Measurements from ENCODE around the gene LPIN3. TPM values are rescaled to one million over a fixed set of nuclear protein-coding genes. Genes with fewer than 3 reads are reported as not detected.

Gene LPIN3
- total RNA-seq, 2 donors from 2014 or later: 45.5 to 57.0 TPM

DNA sequence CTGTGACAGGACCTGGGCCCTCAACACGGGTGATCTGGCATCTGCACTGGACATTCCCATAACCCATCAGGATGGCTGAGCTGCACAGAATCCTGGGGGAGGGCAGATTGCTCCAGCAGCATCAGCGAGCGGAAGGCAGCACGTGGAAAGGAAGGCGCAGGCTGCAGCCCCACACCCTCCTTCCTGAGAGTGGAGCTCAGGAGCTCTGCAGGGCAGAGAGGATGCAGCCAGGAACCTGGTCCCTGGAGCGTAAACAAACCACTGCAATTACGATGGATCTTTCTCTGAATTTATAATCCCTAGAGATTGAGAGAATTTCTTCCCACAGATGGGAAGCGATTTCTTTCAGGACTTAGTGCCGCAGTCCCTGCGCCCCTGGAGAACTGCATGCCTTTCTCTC is 65.7 kb downstream of the LPIN3 start:
- ATAC-seq: no peak
- intact Hi-C loops (cut with DNase I, micrococcal nuclease): no loop called here

DNA sequence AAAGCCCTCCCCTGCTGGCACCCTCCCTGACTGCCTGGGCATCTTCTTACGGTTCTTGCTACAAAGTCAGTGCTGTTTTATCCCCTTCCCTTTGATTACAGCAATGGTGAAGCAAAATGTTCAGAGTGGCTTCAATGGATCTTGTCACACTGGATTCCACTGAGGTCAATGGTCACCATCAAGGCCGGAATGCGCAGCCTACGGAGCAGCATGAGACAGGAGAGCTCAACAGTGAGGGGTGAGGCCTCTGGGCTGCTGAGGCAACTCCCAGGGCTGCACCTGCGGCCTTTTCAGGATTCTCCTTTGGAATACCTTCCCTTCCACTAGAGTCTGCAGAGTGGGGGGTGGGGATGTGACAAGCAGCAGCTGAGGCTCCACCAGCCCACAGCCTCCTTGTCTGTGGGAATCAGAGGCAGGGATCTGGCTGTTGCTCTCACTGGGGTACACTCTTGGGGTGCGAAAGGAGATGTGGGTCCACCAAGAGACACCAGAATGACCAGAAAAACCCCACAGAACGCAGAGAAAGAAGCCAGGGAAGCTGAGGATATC is 66.3 kb downstream of the LPIN3 start:
- no peak for DNase-seq
- intact Hi-C loops (cut with DNase I, micrococcal nuclease): no loop called here
- ATAC-seq: no peak

More for the DNA sequence above, 65.7 kb downstream of the LPIN3 start:
- DNase-seq: no peak

DNA sequence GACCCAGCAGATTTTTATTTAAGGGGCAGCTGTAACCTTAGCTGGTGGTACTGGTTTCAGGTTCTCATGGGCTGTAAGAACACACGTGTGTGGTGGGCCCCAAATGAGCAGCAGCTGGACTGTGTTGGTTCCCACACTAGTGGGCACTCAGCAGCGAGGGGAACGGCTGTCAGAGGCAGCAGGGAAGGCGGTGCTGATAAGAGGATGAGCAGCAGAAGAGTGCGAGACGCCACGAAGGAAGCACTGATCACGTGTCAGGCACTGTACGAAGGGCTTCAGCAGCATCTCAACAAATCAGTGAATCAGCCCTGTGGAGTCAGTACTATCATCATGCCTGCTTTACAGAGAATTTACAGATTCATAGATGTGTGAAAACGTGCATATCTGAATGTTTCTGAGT is 67.0 kb downstream of the LPIN3 start:
- no peak for DNase-seq
- intact Hi-C loops (cut with DNase I, micrococcal nuclease): no loop called here
- no peak for ATAC-seq

DNA sequence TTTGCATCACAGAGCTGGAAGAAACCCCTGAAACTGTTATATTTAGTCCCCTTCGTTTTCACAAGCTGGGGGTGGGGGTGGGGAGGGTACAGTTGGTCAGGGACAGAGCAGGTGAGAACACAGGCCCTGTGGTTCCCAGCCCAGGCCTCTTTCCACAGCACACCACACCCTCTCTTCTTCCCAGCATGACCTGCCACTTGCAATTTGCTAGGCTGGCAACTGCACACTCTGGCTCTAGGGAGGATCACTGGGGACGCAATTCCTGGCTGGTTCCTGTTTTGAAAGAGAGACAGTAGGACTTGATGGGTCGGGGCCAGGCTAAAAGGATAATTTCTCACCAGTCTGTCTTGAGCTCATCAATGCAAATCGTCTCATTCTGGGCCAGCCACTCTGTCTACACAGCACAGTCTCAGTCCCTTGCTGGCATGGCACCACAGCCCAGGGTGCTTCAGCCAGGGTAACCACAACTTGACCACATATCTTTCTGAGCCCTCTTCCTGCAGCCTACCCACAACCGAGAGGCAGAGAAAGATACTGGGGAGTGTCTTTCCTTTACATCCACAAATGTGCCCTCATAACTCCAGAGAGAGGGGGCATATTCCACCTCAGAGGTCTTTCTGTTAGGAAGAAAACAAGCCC is 67.7 kb downstream of the LPIN3 start:
- intact Hi-C loops (cut with DNase I, micrococcal nuclease): no loop called here
- DNase-seq (no peak), ATAC-seq (no peak)

DNA sequence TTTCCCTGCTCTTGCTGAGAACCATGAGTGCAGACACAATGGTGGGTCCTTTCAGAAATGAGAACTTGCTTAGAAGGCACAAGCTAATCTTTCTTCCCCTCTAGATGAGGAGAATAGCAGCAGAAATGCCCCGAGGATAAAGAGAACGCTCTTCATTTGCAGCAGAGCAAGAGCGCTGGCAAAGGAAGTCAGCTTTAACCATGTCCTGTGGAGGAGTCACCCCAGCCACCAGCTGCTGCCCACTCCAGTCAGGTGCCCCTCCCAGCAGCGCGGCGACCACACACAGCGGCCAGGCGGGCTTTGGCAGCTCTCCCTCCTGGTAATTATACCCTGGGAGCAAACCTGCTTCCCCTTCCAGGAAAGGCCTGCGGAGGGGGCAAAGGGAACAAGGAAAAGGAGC is 68.4 kb downstream of the LPIN3 start:
- no peak for DNase-seq
- ATAC-seq: no peak
- intact Hi-C loops (cut with DNase I, micrococcal nuclease): no loop called here

Other genes starting within 250 kb of the LPIN3 start
- gene PLCG1, start 203.3 kb upstream of the LPIN3 start, total RNA-seq: 10 to 100 TPM; 58.0 to 74.7 TPM
- gene ZHX3, start 23.1 kb upstream of the LPIN3 start, total RNA-seq: 10 to 100 TPM; 31.7 to 35.3 TPM
- under 1 TPM in 1 of 2 donors, not detected in 1; 0.47 TPM for gene EMILIN3, start 26.0 kb downstream of the LPIN3 start, total RNA-seq